GM06990 (cell line): ENCODE measurements around the gene SMG1.
"Not testable (repeated sequence)": the region's sequence is repeated elsewhere in the genome, so short reads cannot be mapped to it uniquely, and the experiment has no call there.

Experiments used
- DNase-seq: peaks from one replicate; pipeline ENCODE4 v3.0.0-alpha.2; 2011; ENCODE audit not compliant: insufficient read length; ENCODE audit errors: extremely low read depth
- H3K27me3 ChIP-seq: replicated peaks from 2 replicates; pipeline ENCODE4 v1.6.0; 2011; ENCODE audit warnings: low read length; ENCODE audit not compliant: control insufficient read depth, insufficient read depth
- H3K36me3 ChIP-seq: 2 replicates; pipeline ENCODE4 v1.5.1; 2011; ENCODE audit warnings: low read length; ENCODE audit not compliant: control insufficient read depth, insufficient read depth
- H3K4me3 ChIP-seq: replicated peaks from 2 replicates; pipeline ENCODE4 v1.5.1; 2011; ENCODE audit warnings: low read depth, mild to moderate bottlenecking, control low read depth, low read length

Gene SMG1

GRCh38 chr16:18923124-18923523, 3.1 kb downstream of the SMG1 start:
- not testable (repeated sequence) for H3K27me3 ChIP-seq, H3K36me3 ChIP-seq, DNase-seq, H3K4me3 ChIP-seq

- DNase-seq, H3K4me3 ChIP-seq, H3K36me3 ChIP-seq, H3K27me3 ChIP-seq: not testable (repeated sequence)
Measured at GRCh38 chr16:18909585-18909984, 16.6 kb downstream of the SMG1 start.

GRCh38 chr16:18908716-18909115, 17.5 kb downstream of the SMG1 start:
- not testable (repeated sequence) for DNase-seq, H3K36me3 ChIP-seq, H3K4me3 ChIP-seq, H3K27me3 ChIP-seq

GRCh38 chr16:18902778-18903177, 23.4 kb downstream of the SMG1 start:
- DNase-seq, H3K27me3 ChIP-seq, H3K36me3 ChIP-seq, H3K4me3 ChIP-seq: not testable (repeated sequence)

- not testable (repeated sequence) for H3K36me3 ChIP-seq, H3K4me3 ChIP-seq, H3K27me3 ChIP-seq, DNase-seq
Measured at GRCh38 chr16:18902044-18902443, 24.2 kb downstream of the SMG1 start.

GRCh38 chr16:18901194-18901593, 25.0 kb downstream of the SMG1 start:
- H3K27me3 ChIP-seq, DNase-seq, H3K36me3 ChIP-seq, H3K4me3 ChIP-seq: not testable (repeated sequence)

GRCh38 chr16:18884456-18884855, 41.8 kb downstream of the SMG1 start:
- not testable (repeated sequence) for H3K36me3 ChIP-seq, DNase-seq, H3K4me3 ChIP-seq, H3K27me3 ChIP-seq

- H3K4me3 ChIP-seq, H3K27me3 ChIP-seq, H3K36me3 ChIP-seq, DNase-seq: not testable (repeated sequence)
Measured at GRCh38 chr16:18877734-18878133, 48.5 kb downstream of the SMG1 start.

- not testable (repeated sequence) for DNase-seq, H3K4me3 ChIP-seq, H3K27me3 ChIP-seq, H3K36me3 ChIP-seq
Measured at GRCh38 chr16:18877259-18877658, 48.9 kb downstream of the SMG1 start.

GRCh38 chr16:18876301-18876700, 49.9 kb downstream of the SMG1 start:
- H3K27me3 ChIP-seq, H3K4me3 ChIP-seq, DNase-seq, H3K36me3 ChIP-seq: not testable (repeated sequence)

GRCh38 chr16:18869043-18869771, 57.0 kb downstream of the SMG1 start:
- not testable (repeated sequence) for H3K4me3 ChIP-seq, H3K36me3 ChIP-seq, H3K27me3 ChIP-seq, DNase-seq

GRCh38 chr16:18866277-18866823, 59.9 kb downstream of the SMG1 start:
- not testable (repeated sequence) for H3K36me3 ChIP-seq, H3K27me3 ChIP-seq, H3K4me3 ChIP-seq, DNase-seq

- not testable (repeated sequence) for DNase-seq, H3K27me3 ChIP-seq, H3K4me3 ChIP-seq, H3K36me3 ChIP-seq
Measured at GRCh38 chr16:18862891-18863290, 63.3 kb downstream of the SMG1 start.
